ENCODE data around the gene AGBL5.
"Not testable (repeated sequence)": the region's sequence is repeated elsewhere in the genome, so short reads cannot be mapped to it uniquely, and the experiment has no call there.

Gene AGBL5

DNA sequence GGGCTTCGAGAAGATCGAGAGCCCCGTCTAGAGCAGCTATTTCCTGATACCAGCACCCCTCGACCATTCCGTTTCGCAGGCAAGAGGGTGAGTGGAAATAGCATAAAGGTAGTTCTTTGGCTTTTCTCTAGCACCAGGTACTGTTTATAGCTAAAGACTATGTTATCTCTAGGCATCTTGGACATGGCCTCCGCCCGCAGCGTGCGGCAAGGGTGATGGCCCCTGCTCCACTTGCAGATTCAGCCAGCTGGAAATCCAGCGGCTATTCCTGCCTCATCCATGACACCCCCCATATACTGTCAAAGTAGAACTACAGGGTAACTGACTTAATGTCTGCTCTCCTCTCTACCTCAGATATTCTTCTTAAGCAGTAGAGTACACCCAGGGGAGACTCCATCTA is 3.3 kb downstream of the AGBL5 start:
- DNase-seq: no peak

DNA sequence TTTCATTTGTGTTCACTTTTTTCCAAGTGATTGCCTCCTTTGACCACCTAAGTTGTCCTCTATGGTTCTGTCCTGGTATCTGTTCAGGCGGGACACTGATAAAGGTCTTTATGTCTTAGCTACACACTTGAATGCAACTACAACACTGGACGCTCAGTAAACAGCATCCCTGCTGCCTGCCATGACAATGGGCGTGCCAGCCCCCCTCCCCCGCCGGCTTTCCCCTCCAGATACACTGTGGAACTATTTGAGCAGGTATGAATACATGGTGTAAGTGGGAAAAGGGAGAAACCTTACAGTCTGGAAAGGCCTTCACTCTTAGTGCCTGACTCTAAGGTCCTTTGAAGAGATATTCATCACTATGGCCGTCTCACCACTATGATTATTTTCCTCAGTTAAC is 5.7 kb downstream of the AGBL5 start:
- DNase-seq: no peak

DNA sequence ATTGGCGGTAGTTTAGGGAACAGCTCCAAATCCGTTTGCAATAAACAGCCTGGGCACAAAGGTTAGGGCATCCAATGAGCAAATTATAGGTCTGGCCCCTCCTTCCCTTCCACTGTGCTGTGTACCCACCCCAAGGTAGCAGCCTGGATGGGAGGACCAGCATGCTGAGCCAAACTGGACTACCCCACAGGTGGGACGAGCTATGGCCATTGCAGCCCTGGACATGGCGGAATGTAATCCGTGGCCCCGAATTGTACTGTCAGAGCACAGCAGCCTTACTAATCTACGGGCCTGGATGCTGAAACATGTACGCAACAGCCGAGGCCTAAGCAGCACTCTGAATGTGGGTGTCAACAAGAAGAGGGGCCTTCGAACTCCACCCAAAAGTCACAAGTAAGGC is 6.7 kb downstream of the AGBL5 start:
- DNase-seq: no peak

DNA sequence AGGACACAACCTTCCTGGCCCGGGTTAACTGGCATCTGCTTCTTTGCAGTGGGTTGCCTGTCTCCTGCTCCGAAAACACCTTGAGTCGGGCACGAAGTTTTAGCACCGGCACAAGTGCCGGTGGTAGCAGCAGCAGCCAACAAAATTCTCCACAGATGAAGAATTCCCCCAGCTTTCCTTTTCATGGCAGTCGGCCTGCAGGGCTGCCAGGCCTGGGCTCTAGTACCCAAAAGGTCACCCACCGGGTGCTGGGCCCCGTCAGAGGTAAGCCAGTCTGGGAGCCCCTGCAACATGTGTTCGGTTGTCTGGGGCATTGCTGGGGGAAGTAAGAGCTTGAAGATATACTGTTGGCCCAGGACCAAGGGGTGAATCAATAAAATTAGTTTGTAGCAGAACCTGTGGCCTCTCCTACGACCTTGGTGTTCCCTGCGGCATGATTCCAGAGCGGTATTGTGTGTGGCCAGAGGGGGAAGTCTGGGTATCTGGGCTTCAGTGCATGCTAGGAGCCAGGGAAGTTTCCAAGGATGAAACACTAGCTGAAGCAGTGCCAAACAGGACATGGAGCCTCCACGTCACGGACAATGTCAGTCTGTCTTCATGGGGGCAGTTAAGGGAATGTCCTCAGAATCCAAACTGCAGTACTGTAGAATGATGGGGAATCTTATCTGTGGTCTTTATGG is 7.8 kb downstream of the AGBL5 start:
- no peak for DNase-seq

DNA sequence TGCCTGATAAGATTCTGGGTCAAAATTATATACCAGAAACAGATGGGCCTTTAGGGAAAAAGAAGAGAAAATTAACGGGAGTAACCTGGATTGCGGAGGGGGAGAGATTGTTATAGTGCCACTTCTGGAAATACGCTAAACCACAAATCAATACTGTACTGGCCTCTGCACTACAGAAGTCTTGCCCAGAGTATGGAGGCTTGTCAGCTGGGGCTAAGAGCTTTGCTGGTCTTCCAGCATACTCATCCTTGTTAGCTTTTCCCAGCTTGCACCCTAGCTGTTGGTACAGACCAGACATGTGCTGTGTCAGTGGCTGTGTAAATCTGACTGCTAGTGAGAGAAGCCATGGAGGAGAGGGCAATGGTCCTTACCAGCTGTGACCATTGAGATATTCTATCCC is 8.9 kb downstream of the AGBL5 start:
- no peak for DNase-seq

DNA sequence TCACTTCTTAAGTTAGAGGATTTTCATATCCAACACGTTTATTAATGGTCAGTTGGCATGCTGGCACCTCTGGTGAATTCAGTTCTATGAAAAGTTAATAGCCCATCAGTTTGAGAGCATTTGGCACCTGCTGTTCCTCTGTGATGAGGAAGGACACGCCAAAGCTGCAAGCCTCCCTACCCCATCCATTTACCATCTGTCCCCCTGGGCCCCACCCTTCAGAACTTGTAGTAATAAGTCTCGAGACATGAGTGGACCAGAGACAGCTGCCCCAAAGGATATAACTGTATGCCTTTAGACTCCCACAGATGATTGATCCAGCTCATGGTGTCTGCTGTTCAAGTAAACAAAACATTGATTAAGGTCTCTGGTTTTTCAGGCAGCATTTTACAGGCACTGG is 13.7 kb downstream of the AGBL5 start:
- no peak for DNase-seq

DNA sequence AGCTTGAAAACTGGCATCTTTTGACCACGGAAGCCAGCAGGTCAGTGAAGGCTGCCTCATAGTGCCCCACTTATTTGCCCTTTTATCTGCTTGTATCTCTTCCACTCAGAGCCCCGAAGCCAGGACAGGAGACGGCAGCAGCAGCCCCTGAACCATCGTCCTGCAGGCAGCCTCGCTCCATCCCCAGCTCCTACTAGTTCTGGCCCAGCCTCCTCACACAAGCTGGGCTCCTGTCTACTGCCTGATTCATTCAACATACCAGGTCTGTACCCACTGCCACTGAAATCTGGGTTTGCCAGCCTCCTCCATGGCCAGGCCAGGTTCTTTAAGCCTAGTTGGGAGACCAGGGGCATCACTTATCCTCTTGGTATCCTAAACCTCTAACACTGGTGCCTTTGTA is 15.9 kb downstream of the AGBL5 start:
- no peak for DNase-seq

DNA sequence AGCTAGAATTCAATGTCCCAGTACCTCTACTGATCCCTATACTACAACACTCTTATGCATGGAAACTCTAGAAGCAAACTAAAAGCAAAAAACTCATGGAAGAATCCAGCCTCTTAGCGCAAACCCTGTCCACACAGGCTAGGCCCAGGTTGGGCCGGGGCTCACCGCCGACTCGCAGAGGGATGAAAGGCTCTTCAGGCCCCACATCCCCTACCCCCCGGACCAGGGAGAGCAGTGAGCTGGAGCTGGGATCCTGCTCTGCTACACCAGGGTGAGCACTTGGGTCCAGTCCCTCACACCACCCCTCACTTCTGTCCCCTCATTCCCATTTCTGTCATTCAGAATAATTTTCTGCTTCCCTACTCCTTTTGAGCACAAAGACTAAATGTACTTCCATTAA is 18.0 kb downstream of the AGBL5 start:
- DNase-seq: no peak

DNA sequence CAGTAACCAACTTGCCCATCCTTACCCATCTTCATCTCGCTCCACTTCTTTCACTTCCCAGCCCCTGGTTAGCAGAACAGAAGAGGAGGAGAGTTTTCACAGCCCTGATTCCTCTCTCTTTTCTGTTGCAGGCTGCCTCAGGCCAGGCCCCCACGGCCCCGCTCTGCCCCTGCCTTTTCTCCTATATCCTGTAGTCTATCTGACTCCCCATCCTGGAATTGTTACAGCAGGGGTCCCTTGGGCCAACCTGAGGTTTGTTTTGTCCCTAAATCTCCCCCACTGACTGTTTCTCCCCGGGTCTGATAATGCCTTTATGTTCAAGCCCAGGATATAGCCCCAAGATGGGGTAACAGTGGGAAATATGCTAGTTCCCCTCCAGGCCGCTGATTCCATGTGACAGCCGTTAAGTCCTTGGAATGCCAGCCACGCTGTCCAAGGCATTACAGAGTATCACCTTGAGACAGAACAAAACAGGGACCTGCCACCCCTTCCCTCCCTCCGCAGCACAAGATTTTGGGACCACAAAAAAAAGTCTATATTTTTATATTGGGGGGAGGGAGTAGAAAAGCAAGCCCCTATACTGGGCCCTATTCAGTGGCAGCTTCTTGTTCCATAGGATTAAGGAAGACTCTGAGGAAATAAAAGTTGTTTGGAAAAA is 18.6 kb downstream of the AGBL5 start:
- no peak for DNase-seq

DNA sequence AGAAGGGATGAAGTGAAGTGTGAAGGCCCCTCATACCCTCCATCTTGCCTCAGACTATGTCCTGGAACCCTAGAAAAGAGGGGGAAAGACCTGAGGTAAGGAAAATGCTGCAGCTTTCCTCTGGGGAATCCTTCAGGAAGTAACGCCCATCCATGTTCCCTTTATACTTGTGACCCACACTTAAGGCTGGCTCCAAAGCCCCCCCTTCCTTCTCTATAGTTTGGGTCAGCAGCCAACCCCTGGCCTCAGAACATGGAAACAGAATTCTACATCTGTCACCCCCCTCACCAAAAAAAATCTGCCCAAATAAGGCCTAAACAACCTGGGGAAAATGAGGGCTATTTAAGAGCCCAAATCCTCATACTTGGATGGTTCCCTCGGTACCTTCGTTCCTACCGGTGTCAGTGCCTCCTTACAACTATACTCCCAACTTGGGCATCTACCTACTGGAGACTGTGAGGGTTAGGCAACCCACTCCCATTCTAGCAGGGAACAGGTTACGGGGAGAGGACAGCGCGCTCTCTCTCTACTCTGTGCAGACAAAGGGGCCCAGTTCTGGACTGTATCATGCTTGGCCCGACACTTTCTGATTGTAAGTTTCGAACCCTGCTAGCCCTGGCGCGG is 19.3 kb downstream of the AGBL5 start:
- DNase-seq: no peak

DNA sequence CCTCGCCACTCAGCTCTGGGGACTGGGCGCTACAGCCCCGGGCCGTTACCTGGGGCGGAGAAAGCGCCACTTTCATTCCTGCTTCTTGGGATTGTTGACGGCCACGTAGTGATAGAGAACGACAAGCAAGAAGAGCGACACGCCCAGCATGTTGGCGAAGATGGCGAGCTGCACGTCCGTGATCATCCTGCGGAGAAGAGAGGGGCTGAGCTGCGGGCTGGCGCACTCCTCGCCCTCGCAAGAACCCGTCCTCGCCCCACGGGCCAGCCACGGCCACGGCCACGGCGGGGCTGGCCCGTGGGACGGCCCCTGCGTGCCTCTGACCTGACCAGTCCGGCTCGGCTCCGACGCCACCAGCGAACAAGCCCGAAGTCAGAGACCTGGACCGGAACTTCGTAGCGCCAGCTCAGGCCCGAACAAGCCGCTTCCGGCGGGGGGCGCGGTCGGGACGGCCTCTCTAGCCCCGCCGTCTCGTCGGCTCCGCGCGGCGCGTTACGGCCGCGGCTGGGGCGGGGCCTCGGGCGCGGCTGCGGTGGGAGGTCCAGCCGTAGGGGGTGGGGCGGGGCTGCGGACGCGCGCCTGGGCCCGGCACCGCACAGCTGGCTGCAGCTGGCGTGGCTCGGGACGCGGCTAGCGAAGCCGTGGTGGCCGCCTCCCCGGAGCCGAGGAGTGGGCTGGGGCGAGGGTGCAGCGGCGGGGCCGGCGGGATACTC is 20.0 kb downstream of the AGBL5 start, which contains the start of gene OST4:
OST4 (minus strand) TSS at position 378 of the 713 bp plus-strand sequence.
- peak; percentile 96 for DNase-seq

DNA sequence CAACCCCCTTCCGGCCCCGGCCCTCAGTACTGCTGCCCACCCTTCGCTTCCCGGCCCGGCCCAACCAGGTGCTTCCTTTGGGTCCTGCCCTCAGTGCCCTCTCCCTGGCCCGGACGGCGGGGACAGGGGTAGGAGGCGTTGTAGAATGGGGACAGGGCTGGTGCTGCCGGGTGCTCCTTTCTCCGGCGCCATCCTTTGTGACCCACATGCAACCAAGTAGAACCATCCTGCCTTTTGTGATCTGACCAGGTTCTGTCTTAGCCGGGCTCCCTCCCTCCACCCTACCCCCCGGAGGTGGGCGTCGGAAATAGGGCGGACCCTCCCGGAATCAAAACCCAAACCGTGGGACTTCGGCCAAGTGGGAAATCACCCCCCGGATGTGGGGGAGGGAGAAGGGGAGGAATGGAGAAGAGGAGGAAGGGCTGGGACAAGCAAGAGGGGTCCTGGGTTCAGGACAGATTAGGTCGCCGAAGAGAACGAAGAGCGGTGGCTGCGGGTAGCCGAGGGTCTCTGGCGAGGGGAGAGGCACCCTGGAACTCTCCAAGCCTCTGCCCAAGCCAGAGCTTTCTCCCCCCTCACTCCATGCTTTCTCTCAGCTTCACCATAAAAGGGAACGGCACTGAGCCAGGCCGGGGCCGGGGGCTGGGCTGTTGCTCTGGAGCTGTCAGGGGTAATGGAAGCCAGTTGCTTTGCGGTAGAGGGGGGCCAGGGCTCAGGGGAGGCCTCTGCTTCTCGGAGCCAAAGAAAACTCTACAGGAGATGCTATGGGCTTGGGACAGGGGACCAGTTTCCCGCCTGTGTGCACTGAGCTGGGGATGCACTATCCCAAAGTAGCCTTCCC is 20.7 kb downstream of the AGBL5 start:
- peak; percentile 45 for DNase-seq

DNA sequence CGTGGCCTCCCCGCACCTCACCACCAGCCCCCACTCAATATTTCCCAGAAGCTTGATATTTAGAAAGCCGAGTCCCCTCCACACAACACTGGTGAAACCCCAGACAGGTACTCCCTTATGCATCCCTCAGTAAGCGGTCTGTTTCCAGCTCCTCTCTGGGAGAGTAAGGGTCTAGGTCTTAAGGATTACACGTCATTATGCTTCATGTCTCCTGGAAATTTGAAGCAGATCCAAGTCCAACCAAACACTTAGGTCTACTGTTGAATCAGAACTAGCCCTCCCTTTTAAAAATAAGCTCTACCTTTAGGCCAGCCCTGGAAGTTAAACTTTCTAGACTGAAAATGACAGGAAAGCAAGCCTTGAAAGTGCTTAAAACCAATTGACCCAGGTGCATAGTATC is 21.5 kb downstream of the AGBL5 start:
- DNase-seq: no peak

DNA sequence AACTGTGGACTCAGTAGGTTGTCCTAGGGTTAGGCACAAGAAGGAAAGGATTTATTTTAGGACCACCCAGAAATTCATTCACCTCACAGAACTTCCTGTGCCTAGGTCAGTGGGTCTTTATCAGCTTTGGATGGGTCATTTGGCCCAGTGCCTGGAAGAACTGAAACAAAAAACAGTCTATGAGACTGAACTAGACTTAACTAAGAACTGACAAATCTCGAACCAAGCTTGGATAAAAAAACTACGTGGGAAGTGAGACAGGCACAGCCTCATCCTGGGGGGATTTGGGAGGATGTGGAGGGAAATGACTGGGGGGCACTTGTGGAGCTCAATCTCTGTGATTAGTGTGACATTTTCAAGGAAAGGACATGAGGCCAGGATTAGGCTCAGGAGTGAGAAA is 22.3 kb downstream of the AGBL5 start:
- no peak for DNase-seq

DNA sequence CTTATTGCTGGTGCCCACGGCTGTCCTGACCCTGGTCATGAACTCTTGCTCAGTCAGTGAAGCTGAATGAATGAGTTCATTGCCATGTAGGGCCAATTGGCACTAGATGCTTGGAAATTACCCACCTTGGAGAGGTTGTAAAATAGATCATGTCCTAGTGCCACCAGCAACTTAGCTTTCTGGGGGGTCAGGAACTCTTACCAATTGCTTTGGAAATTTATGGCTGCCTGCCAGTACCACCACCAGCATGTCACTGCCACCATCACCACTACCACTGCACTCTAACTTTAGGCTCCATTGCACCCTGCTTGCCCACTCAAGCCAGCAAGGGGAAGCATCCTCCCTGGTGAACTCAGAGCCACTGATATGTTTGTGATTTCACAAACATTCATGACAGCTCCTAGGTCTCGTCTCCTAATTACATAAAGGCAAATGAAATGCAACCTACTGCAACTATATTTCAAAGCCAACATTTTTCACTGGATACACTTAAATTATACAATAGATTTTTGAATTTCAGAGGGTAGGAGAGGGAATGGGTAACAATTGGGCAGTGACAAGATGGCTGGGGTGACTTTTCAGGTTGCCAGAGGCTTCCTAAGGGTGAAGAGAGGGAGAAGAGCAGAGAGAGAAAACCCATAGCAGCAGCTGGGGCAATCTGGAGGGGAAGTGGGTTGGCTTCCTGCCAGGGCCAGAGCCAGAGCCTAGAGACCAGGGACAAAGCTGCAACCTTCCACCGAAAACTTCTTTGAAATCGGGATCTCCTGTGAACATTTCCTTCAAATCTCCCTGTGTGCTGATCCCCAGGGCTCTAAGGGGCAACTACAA is 23.5 kb downstream of the AGBL5 start:
- DNase-seq: no peak

DNA sequence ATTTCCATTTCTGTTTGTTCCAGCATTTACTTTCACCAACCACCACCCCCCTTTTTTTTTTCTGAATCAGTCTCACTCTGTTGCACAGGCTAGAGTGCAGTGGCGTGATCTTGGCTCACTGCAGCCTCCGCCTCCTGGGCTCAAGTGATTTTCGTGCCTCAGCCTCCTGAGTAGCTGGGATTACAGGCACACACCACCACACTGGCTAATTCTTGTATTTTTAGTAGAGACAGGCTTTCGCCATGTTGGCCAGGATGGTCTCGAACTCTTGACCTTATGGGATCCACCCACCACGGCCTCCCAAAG is 24.1 kb downstream of the AGBL5 start:
- not testable (repeated sequence) for DNase-seq

DNA sequence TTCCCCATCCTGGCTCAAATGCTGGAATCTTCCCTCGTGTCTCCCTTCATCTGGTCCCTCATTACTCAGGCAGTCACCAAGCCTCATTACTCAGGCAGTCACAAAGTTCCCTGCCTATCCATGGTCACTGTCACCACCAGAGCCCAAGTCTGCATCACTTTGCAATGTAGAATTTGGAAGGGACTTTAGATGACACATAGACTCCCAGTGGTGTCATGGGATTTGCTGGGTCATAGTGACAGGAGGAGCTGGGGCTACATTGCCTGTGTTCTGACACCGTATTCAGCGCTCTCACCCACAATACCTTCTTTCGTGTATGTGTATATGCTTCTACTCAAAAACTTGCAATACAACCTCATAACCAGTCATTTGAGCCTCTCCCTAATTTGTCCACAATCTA is 24.9 kb downstream of the AGBL5 start:
- no peak for DNase-seq

DNA sequence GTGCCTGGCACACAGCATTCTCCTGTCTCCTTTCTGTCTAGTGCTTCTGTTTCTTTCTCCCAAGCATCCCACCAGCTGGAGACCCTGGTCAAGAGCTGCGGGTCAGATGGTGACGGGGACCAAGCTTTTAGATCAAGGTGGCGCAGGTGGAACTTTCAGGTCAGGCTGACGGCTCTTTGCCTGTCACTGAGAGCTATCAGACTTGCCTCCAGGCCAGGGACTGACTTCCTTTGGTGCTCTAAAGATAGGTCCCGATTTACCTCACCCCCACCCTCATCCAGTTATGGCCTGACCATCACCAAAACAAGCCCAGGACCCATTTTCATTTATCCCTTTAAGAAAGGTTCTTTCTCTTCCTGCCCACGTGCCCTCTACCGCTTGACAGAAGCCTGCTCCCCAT is 25.8 kb downstream of the AGBL5 start:
- no peak for DNase-seq

DNA sequence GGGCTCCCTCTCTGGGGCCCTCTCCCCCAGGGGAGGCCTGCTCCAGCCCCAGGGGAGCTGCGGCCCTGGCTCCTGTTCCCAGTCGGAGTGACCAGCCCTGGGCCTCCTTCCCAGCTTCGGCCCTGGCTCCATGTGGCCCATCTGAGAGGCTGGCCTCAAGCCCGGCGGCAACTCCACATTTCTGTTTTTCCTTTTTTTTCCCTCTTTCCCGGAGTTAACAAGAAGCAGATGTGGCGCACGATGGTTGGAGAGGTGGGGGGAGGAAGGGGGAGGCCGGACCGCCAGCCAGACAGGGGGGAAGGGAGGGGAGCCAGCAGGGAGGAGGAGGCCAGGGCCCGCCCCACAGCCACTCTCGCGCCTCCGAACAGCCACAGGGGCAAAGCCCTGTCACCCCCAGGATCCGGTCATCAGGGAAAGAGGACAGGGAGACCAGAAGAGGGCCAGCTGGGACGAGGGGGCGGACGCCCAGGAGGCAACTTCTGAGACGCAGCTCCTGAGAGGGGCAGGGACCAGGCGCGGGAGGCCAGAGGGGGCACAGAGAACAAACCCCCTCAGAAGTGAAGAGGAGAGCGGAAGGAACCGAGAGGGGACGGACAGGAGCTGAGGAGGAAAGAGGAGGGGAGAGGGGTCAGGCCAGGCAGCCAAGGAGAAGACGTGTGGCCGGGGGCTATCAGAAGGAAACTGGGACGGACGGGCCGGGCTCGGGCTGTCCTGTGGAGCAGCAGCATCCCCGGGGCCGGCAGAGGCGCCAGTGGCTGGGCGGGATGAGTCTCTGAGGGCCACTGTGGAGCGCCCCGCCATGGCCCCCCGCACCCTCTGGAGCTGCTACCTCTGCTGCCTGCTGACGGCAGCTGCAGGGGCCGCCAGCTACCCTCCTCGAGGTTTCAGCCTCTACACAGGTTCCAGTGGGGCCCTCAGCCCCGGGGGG is 27.1 kb downstream of the AGBL5 start, which contains the start of gene EMILIN1:
EMILIN1 (plus strand) TSS at position 349 of the 928 bp plus-strand sequence; CDS start at position 800, 451 bp downstream.
- peak; percentile 66 for DNase-seq

DNA sequence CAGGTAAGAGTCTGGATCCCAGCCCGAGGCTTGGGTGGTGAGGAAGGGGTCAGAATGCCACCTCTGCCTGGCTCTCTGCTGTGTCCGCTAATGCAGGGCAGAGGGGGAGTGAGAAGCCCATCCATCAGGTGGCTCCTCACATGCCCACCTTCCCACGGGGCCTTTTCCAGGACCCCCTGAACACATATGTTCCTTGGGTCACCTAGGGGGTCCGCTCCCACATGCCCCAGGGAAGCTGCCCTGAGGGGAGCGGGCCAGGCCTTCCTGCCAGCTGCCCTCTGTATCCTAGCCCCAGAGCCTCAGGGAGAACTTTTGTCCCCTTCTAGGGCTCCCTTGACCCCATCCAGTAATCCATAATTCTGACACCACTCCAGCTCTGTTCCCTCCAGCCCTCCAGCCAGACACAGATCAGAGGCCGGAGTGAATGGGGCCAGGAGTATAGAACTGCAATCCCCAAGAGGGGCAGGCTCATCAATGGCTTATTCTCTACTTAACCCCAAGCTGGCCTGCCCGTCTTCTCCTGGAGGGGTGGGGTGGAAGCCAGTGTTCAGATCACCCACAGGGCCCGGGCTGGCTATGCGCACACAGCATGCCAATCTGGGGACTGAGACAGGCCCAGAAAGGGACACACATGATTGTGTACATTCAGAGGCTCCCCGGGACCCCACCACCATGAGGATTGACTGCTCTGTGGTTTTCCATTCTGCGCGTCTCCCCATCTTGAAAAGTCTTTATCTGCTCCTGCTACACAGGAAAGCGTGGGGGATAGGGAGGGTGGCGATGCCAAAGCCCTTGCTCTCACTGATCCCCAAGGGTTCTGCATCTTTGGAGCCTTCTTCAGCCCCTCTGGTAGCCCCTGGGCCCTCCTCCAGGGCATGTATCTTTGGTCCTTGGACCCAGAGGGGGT is 28.0 kb downstream of the AGBL5 start:
- no peak for DNase-seq
